Colonic mucosa (tissue), 4 donors: ENCODE results near the gene GPR180. TPM values are rescaled to one million over a fixed set of nuclear protein-coding genes. Genes with fewer than 3 reads are reported as not detected.

Experiments
- DNase-seq: peaks from one replicate; pipeline ENCODE4 v3.0.0-alpha.2; 2020
- H3K27ac ChIP-seq: fragments of 200-600 bp; one replicate; pipeline ENCODE4 v1.8.0; 2021
- H3K27me3 ChIP-seq: fragments of 200-600 bp; one replicate; pipeline ENCODE4 v1.8.0; 2021
- H3K36me3 ChIP-seq: fragments of 200-600 bp; one replicate; pipeline ENCODE4 v1.8.0; 2021
- H3K4me1 ChIP-seq: fragments of 200-600 bp; one replicate; pipeline ENCODE4 v1.8.0; 2021; ENCODE audit warnings: mild to moderate bottlenecking
- H3K4me3 ChIP-seq: fragments of 200-600 bp; one replicate; pipeline ENCODE4 v1.8.0; 2021
- H3K9ac ChIP-seq, 2 donors: one replicate each; pipeline ENCODE4 v1.7.0; 2013; ENCODE audit warnings: control low read depth in 2 of 2, low read depth in 2 of 2, low read length in 2 of 2
- H3K9me3 ChIP-seq: fragments of 200-600 bp; one replicate; pipeline ENCODE4 v1.8.0; 2021
- CTCF ChIP-seq: fragments of 200-600 bp; IDR thresholded peaks from one replicate; pipeline ENCODE4 v1.8.0; 2022; ENCODE audit warnings: antibody characterized with exemption, mild to moderate bottlenecking
- intact Hi-C: fragments of 100-400 bp; cut with DNase I; formaldehyde crosslinking; loops from one replicate; pipeline ENCODE4 v1.14.1; 2022
- total RNA-seq, 2 donors: library from RNA; stranded (reverse); fragmentation: NEBNext Ultra II Directional in 1 of 2; extraction: Animal tissue kit (Norgen Biotek cat#: 25700) in 1 of 2; gene quantifications; one replicate each; pipeline ENCODE4 v1.2.1, GENCODE V29; 2021
- donor health status: healthy.
- donor health status: DM: no; HTN: no; CAD: no.
- donor health status: DM: no; HTN: no; CAD: no.

The GPR180 gene
- total RNA-seq, 2 donors from 2014 or later, result 3.2 to 5.9 TPM

- H3K27me3 ChIP-seq, result no peaks in the 10 kb centered on the region
- TF ChIP-seq CTCF, result no peak
- H3K36me3 ChIP-seq, result no peaks in the 10 kb centered on the region
- peak within 1 kb of the TSS; percentile 80 for H3K4me3 ChIP-seq
- intact Hi-C loops, result loop anchor here (5.0 kb wide), 1 partner anchor 49 kb away; no protein-coding TSS in a partner anchor
- H3K9ac ChIP-seq, result peak within 1 kb of the TSS; percentile 82 to 97
- H3K27ac ChIP-seq, result peak within 1 kb of the TSS; percentile 76
- peaks cover 10% of the 10 kb centered on the region for H3K4me1 ChIP-seq
- H3K9me3 ChIP-seq, result no peaks in the 10 kb centered on the region
- peak; percentile 93 for DNase-seq
Measured at GRCh38 chr13:94595950-94596574, 5.6 kb upstream of the GPR180 start, which contains the start of gene TGDS. Gene TGDS, minus strand, starts transcription at chr13:94596152. Its CDS starts 16 bp downstream, at chr13:94596136.

GRCh38 chr13:94596575-94596971 lies 5.1 kb upstream of the GPR180 start:
- intact Hi-C loops, result loop anchor here (5.0 kb wide), 1 partner anchor 49 kb away; no protein-coding TSS in a partner anchor
- Histone ChIP-seq H3K9me3 (no peaks in the 10 kb centered on the region), H3K27me3 (no peaks in the 10 kb centered on the region), H3K4me1 (peaks cover 10% of the 10 kb centered on the region), H3K27ac (peak overlapping the region; percentile 76), H3K36me3 (no peaks in the 10 kb centered on the region), H3K4me3 (peak overlapping the region; percentile 80), H3K9ac (peak overlapping the region in 1 of 2 donors; percentile 97)
- peak; percentile 26 for DNase-seq
- no peak for TF ChIP-seq CTCF

GRCh38 chr13:94598281-94598680 lies 3.4 kb upstream of the GPR180 start:
- Histone ChIP-seq H3K27me3 (no peaks in the 10 kb centered on the region), H3K4me1 (peaks cover 10% of the 10 kb centered on the region), H3K9me3 (no peaks in the 10 kb centered on the region), H3K36me3 (no peaks in the 10 kb centered on the region), H3K9ac (no peak overlapping the region), H3K27ac (no peak overlapping the region), H3K4me3 (no peak overlapping the region)
- intact Hi-C loops, result loop anchor here (5.0 kb wide), 1 partner anchor 51 kb away; no protein-coding TSS in a partner anchor
- no peak for TF ChIP-seq CTCF
- no peak for DNase-seq

GRCh38 chr13:94599877-94600276 lies 1.8 kb upstream of the GPR180 start:
- intact Hi-C loops, result loop anchor here (5.0 kb wide), 1 partner anchor 53 kb away; no protein-coding TSS in a partner anchor
- no peak for DNase-seq
- no peaks in the 10 kb centered on the region for H3K9me3 ChIP-seq

GRCh38 chr13:94602467-94602866 lies 810 bp downstream of the GPR180 start:
- H3K27ac ChIP-seq, result peak overlapping the region; percentile 76
- no peaks in the 10 kb centered on the region for H3K36me3 ChIP-seq
- no peak for TF ChIP-seq CTCF
- peak overlapping the region in 1 of 2 donors; percentile 77 for H3K9ac ChIP-seq
- no peaks in the 10 kb centered on the region for H3K4me1 ChIP-seq
- H3K27me3 ChIP-seq, result no peaks in the 10 kb centered on the region
- H3K9me3 ChIP-seq, result no peaks in the 10 kb centered on the region
- intact Hi-C loops, result no loop called here
- no peak for DNase-seq
- peak overlapping the region; percentile 75 for H3K4me3 ChIP-seq

More at GRCh38 chr13:94599877-94600276, 1.8 kb upstream of the GPR180 start:
- no peak for TF ChIP-seq CTCF
- Histone ChIP-seq H3K4me1 (peaks cover 4% of the 10 kb centered on the region), H3K27me3 (no peaks in the 10 kb centered on the region), H3K36me3 (no peaks in the 10 kb centered on the region), H3K4me3 (no peak overlapping the region), H3K27ac (no peak overlapping the region), H3K9ac (no peak overlapping the region)
